Endodermal cell (in vitro differentiated cells): Measurements from ENCODE around the gene GRM3. TPM values are rescaled to one million over a fixed set of nuclear protein-coding genes. Genes with fewer than 3 reads are reported as not detected.

ENCODE experiments used
- DNase-seq: peaks from one replicate; pipeline ENCODE4 v3.0.0-alpha.2; 2017
- H3K27ac ChIP-seq: 2 replicates; pipeline ENCODE4 v1.5.1; 2013; ENCODE audit warnings: mild to moderate bottlenecking, low read depth, low read length, moderate library complexity
- H3K27me3 ChIP-seq: 2 replicates; pipeline ENCODE4 v1.6.1; 2013; ENCODE audit warnings: mild to moderate bottlenecking, low read length, moderate library complexity; ENCODE audit not compliant: insufficient read depth, control insufficient read depth, poor library complexity, severe bottlenecking
- H3K36me3 ChIP-seq: 2 replicates; pipeline ENCODE4 v1.7.0; 2013; ENCODE audit warnings: mild to moderate bottlenecking, low read length, moderate library complexity; ENCODE audit not compliant: control insufficient read depth, insufficient read depth
- H3K4me1 ChIP-seq: one replicate; pipeline ENCODE4 v1.7.0; 2013; ENCODE audit warnings: low read length; ENCODE audit not compliant: control insufficient read depth, insufficient read depth
- H3K4me3 ChIP-seq: 2 replicates; pipeline ENCODE4 v1.5.1; 2013; ENCODE audit warnings: mild to moderate bottlenecking, low read length, moderate library complexity
- H3K9ac ChIP-seq: 2 replicates; pipeline ENCODE4 v1.6.1; 2013; ENCODE audit warnings: mild to moderate bottlenecking, low read length, moderate library complexity; ENCODE audit not compliant: poor library complexity, severe bottlenecking; ENCODE audit errors: extremely low read depth
- H3K9me3 ChIP-seq: 2 replicates; pipeline ENCODE4 v1.6.1; 2013; ENCODE audit warnings: mild to moderate bottlenecking, low read length, moderate library complexity; ENCODE audit not compliant: control insufficient read depth
- H3K27ac Mint-ChIP-seq: 2 replicates; pipeline ENCODE4 v1.8.0; 2020; ENCODE audit warnings: mixed read lengths
- H3K27me3 Mint-ChIP-seq: 2 replicates; pipeline ENCODE4 v1.8.0; 2021; ENCODE audit warnings: mild to moderate bottlenecking, mixed read lengths; ENCODE audit not compliant: insufficient read depth
- H3K36me3 Mint-ChIP-seq: 2 replicates; pipeline ENCODE4 v1.8.0; 2020; ENCODE audit warnings: low read depth, mixed read lengths
- H3K4me1 Mint-ChIP-seq: 2 replicates; pipeline ENCODE4 v1.8.0; 2020; ENCODE audit warnings: mixed read lengths
- H3K4me3 Mint-ChIP-seq: 2 replicates; pipeline ENCODE4 v1.8.0; 2020; ENCODE audit warnings: mild to moderate bottlenecking, moderate library complexity, mixed read lengths
- H3K9me3 Mint-ChIP-seq: 2 replicates; pipeline ENCODE4 v1.8.0; 2020; ENCODE audit warnings: mild to moderate bottlenecking, mixed read lengths
- CTCF ChIP-seq: fragments of 200-600 bp; sonication (generic); conservative IDR thresholded peaks from 2 replicates; pipeline ENCODE4 v1.5.0; 2021; ENCODE audit warnings: antibody characterized with exemption, mild to moderate bottlenecking
- WGBS, 2 experiments: methylation state at CpG; one replicate each; pipeline versions ENCODE4 v1.1.5 to v1.1.7; 2013; ENCODE audit warnings: missing lambda C conversion rate in 2 of 2, mixed read lengths in 1 of 2; ENCODE audit not compliant: insufficient coverage in 1 of 2, insufficient read length in 1 of 2; 5-methylcytosine and 5-hydroxymethylcytosine counted together
- total RNA-seq, 2 donors: library from RNA; stranded (reverse); fragmentation: NEBNext Ultra II Directional in 1 of 2; extraction: Animal tissue kit (Norgen Biotek cat#: 25700) in 1 of 2; gene quantifications; 2 replicates in 1 of 2; 3 replicates in 1 of 2; pipeline ENCODE4 v1.2.1, GENCODE V29; 2021

Gene GRM3
- total RNA-seq, 2 donors from 2014 or later = 0.75 to 0.91 TPM

- Mint-ChIP-seq H3K4me1 (peaks cover 25% of the 10 kb centered on the region), H3K4me3 (no peak overlapping the region), H3K27ac (no peak overlapping the region), H3K36me3 (no peaks in the 10 kb centered on the region), H3K27me3 (no peaks in the 10 kb centered on the region), H3K9me3 (no peaks in the 10 kb centered on the region)
- no peaks in the 10 kb centered on the region for H3K9me3 ChIP-seq
- H3K27ac ChIP-seq = no peak overlapping the region
- H3K36me3 ChIP-seq = no peaks in the 10 kb centered on the region
- no peak overlapping the region for H3K9ac ChIP-seq
- H3K4me1 ChIP-seq = peaks cover 10% of the 10 kb centered on the region
- no peak for DNase-seq
- WGBS, 2 experiments = 24 to 40% methylated on average over 2 to 4 of the region's 4 CpGs
- no peak for TF ChIP-seq CTCF
- H3K27me3 ChIP-seq = no peaks in the 10 kb centered on the region
- H3K4me3 ChIP-seq = no peak overlapping the region
These were observed 116.5 kb downstream of the GRM3 start for GRCh38 chr7:86760236-86760635.

- H3K4me1 Mint-ChIP-seq = peaks cover 25% of the 10 kb centered on the region
- H3K9ac ChIP-seq = no peak overlapping the region
- H3K4me1 ChIP-seq = peaks cover 10% of the 10 kb centered on the region
- H3K27me3 ChIP-seq = no peaks in the 10 kb centered on the region
- DNase-seq = no peak
- no peak overlapping the region for H3K27ac ChIP-seq
- no peaks in the 10 kb centered on the region for H3K36me3 Mint-ChIP-seq
- no peaks in the 10 kb centered on the region for H3K9me3 ChIP-seq
- no peaks in the 10 kb centered on the region for H3K36me3 ChIP-seq
- no peaks in the 10 kb centered on the region for H3K9me3 Mint-ChIP-seq
- H3K4me3 ChIP-seq = no peak overlapping the region
- no peak overlapping the region for H3K4me3 Mint-ChIP-seq
- no peak overlapping the region for H3K27ac Mint-ChIP-seq
- TF ChIP-seq CTCF = no peak
- no peaks in the 10 kb centered on the region for H3K27me3 Mint-ChIP-seq
- 77 to 88% methylated on average over 2 of the region's 2 CpGs for WGBS, 2 experiments
These were observed 118.4 kb downstream of the GRM3 start for GRCh38 chr7:86762129-86762528.

- DNase-seq = no peak
These were observed 122.2 kb downstream of the GRM3 start for GRCh38 chr7:86765931-86766330.

More at GRCh38 chr7:86765931-86766330, 122.2 kb downstream of the GRM3 start:
- no peak overlapping the region for H3K4me3 ChIP-seq
- H3K27ac ChIP-seq = no peak overlapping the region
- H3K27me3 Mint-ChIP-seq = no peaks in the 10 kb centered on the region
- no peaks in the 10 kb centered on the region for H3K36me3 Mint-ChIP-seq
- WGBS, 2 experiments = 94 to 100% methylated on average over 2 of the region's 2 CpGs
- H3K9me3 Mint-ChIP-seq = no peaks in the 10 kb centered on the region
- H3K4me3 Mint-ChIP-seq = no peak overlapping the region
- H3K9ac ChIP-seq = no peak overlapping the region
- peaks cover 29% of the 10 kb centered on the region for H3K4me1 Mint-ChIP-seq
- H3K9me3 ChIP-seq = no peaks in the 10 kb centered on the region
- TF ChIP-seq CTCF = no peak
- peaks cover 13% of the 10 kb centered on the region for H3K4me1 ChIP-seq
- H3K27ac Mint-ChIP-seq = no peak overlapping the region
- H3K27me3 ChIP-seq = no peaks in the 10 kb centered on the region
- no peaks in the 10 kb centered on the region for H3K36me3 ChIP-seq
